Pulmonary artery endothelial cell (primary cell): ENCODE data around the gene ZNF763. TPM values are rescaled to one million over a fixed set of nuclear protein-coding genes. Genes with fewer than 3 reads are reported as not detected.
A peak's percentile ranks its signal among the peaks of the same experiment; 100 is the strongest.
"Not testable (repeated sequence)": the region's sequence is repeated elsewhere in the genome, so short reads cannot be mapped to it uniquely, and the experiment has no call there.

ENCODE experiments used
- DNase-seq: peaks from one replicate; pipeline ENCODE4 v3.0.0-alpha.2; 2011; ENCODE audit warnings: low read depth, low spot score
- total RNA-seq: library from RNA; depleted of rRNA; stranded (reverse); fragments of >200 nt; gene quantifications from 2 replicates; pipeline ENCODE4 v1.2.3, GENCODE V29; 2014

ZNF763 gene
- 0.40 and 1.9 TPM in 2 replicates for total RNA-seq

DNA sequence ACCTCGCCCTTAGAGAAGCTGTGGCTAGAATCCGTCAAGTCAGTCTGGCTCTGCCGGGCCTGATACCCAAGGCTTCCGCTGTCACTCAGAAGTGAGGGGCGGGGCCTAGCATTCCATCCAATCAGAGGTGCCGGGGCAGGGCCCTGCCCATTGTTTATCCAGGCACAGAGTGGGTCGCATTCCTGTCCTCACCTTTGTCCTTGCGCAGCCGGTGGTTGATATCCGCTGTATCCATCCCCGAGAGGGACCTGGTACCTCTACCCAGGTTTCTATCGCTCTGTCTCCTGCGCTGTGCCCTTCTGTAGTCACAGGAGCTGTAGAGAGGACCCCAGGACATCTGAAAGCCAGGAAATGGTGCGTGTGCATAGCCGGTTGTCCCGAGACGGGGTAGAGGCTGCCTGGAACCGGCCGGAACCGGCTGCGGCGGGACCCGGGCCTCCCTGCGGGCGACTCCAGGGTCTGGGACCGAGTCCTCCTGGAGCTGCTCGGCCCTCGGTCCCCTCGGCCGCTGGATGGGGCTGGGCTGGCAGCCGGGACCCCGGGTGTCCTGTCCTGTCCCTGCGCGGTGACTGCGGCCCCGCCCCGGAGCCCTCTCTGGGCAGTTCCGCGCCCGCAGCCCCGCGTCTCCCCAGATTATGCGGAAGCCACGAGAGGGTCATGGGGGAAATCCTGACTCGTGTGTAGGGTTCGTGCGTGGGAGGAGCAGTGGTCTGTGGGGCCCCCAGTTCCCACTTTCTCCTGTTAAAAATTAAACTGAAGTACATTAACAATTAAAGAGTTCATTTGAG, at the start of gene ZNF763:
Gene ZNF763 (plus strand): TSS at position 183 of the 788 bp plus-strand sequence. CDS start 169 bp downstream, at position 352.
- DNase-seq, result peak; percentile 36

DNA sequence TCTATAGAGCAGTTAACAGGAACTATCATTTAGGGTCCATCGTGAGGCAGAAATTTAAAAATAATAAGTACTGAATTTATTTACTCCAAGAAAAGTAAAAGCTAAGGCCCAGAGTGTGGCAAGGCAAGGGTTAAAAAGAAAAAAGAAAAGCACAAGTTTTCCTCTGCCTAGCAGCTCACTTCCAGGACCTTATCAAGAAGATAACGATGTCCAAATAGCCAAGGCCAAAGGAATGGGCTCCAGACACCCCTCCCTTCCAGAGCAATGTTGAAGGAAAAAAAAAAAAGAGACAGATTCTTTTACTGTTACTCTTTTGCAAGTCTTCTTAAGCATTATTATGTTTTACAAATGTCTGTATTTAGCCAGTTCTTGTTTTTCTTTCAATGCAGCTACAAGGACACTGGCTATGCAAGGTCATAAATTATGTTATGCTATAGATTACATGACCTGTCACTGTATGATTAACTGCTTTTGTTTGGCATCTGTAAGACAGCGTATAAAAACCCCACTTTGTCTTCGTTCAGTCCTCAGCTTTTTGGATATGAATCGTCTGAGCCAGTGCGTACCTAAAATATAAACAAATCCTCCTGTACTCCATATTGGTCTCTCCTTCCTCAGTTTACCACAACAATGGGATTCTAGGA, 42.9 kb upstream of the ZNF763 start:
- no peak for DNase-seq

DNA sequence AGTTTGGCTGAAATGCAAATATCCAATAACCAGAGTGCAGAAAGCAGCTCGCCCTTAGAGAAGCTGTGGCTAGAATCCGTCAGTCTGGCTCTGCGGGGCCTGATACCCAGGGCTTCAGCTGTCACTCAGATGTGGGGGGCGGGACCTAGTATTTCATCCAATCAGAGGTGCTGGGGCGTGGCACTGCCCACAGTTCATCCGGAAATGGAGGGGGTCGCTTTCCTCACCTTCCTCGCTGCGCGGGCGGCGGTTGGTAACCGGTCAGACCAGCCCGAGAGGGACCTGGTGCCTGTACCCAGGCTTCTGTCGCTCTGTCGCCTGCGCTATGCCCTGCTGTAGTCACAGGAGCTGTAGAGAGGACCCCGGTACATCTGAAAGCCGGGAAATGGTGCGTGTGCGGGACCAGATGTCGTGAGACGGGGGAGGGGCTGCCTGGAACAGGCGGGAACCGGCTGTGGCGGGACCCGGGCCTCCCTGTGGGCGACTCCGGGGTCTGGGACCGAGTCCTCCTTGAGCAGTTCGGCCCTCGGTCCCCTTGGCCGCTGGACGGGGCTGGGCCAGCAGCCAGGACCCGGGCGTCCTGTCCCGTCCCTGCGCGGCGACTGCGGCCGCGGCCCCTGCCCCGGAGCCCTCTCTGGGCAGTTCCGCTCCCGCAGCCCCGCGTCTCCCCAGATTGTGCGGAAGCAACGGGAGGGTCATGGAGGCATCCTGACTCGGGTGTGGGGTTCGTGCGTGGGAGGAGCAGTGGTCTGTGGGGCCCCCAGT, 39.8 kb upstream of the ZNF763 start, which contains the start of gene ZNF700:
Gene ZNF700 (plus strand): TSS at position 222 of the 765 bp plus-strand sequence. CDS start 104 bp downstream, at position 326.
- peak; percentile 57 for DNase-seq

DNA sequence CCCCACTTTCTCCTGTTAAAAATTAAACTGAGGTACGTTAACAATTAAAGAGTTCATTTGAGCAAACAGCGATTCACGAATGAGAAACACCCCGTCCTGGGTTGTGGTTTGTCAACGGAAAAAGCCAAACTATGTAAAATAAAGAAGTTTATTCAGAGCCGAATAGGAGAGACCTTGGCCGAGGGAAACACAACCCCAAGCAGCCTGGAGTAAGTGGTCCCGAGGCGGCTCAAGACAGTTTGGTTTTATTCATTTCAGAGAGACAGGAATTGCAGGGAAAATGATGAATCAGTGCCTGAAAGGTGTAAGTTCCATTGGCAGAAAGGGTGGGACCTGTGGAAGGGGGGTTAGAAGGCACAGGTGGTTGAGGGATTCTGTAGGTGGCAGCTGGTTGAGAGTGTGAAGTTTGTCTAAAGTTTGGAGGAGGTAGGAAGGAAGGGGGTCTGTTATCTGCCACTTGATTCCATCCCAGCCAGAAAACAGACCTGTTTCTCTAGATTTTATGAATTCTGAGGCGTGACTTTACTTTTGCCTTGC, 39.1 kb upstream of the ZNF763 start:
- not testable (repeated sequence) for DNase-seq

DNA sequence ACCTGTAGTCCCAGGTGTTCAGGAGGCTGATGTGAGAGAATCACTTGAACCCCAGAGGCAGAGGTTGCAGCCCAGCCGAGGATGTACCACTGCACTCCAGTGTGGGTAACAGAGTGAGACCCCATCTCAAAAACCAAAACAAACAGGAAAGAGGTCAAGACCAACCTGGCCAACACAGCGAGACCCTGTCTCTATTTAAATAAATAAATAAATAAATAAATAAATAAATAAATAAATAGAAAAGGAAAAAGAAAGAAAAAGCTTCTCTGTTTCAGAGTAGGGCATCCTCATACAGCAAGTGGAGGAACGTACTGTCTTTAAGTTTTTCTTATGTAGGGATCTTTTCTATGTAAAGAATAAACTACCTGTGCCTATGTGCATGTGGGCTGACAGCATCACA, 37.6 kb upstream of the ZNF763 start:
- no peak for DNase-seq

DNA sequence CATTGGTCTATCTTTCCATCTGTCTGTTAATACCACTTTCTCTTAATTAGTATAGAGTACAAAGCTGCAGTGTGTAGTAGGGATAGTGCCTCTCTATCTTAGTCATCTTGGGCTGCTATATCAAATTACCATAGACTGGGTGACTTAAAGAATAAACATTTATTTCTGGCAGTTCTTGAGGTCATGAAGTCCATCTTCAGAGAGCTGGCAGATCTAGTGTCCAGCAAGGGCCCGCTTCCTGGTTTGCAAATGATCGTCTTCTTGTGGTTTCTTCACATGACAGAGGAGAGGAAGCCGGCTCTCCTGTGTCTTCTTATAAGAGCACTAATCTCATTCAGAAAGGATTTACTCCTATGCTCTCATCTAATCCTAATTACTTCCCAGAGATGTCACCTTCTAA, 33.8 kb upstream of the ZNF763 start:
- DNase-seq, result no peak

DNA sequence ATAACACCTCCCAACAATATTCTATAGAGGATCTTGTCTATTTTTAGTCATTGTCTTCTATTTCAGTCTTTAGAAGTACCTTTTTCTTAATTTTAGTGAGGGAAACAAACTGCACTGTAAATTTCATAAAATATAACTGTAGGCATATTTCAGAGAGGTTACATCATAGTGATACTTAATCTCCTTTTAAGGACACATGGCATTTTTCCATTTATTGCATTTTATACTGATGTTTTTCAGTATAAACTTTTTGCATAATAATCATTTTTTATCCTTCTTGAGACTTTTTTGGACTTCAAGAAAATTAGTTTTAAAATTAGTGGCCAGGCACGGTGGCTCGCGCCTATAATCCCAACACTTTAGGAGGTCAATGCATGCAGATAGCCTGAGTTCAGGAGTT, 33.3 kb upstream of the ZNF763 start:
- no peak for DNase-seq

DNA sequence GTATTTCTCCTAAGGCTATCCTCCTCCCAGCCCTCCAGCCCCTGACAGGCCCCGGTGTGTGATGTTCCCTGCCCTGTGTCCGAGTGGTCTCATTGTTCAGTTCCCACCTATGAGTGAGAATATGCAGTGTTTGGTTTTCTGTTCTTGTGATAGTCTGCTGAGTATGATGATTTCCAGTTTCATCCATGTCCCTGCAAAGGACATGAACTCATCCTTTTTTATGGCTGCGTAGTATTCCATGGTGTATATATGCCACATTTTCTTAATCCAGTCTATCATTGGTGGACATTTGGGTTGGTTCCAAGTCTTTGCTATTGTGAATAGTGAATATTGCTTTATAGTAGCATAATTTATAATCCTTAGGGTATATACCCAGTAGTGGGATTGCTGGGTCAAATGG, 29.0 kb upstream of the ZNF763 start:
- not testable (repeated sequence) for DNase-seq

DNA sequence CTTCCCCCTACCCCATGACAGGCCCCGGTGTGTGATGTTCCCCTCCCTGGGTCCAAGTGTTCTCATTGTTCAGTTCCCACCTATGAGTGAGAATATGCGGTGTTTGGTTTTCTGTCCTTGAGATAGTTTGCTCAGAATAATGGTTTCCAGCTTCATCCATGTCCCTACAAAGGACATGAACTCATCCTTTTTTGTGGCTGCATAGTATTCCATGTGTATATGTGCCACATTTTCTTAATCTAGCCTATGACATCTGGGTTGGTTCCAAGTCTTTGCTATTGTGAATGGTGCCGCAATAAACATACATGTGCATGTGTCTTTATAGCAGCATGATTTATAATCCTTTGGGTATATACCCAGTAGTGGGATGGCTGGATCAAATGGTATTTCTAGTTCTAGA, 26.5 kb upstream of the ZNF763 start:
- DNase-seq, result not testable (repeated sequence)

DNA sequence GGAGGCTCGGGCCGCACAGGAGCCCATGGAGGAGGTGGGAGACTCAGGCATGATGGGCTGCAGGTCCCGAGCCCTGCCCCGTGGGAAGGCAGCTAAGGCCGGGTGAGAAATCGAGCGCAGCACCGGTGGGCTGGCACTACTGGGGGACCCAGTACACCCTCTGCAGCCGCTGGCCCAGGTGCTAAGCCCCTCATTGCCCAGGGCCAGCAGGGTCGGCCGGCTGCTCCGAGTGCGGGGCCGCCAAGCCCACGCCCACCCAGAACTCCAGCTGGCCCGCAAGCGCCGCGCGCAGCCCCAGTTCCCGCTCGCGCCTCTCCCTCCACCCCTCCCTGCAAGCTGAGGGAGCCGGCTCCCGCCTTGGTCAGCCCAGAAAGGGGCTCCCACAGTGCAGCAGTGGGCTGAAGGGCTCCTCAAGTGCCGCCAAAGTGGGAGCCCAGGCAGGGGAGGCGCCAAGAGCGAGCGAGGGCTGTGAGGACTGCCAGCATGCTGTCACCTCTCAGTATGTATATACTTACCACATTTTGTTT, 23.4 kb upstream of the ZNF763 start:
- not testable (repeated sequence) for DNase-seq

DNA sequence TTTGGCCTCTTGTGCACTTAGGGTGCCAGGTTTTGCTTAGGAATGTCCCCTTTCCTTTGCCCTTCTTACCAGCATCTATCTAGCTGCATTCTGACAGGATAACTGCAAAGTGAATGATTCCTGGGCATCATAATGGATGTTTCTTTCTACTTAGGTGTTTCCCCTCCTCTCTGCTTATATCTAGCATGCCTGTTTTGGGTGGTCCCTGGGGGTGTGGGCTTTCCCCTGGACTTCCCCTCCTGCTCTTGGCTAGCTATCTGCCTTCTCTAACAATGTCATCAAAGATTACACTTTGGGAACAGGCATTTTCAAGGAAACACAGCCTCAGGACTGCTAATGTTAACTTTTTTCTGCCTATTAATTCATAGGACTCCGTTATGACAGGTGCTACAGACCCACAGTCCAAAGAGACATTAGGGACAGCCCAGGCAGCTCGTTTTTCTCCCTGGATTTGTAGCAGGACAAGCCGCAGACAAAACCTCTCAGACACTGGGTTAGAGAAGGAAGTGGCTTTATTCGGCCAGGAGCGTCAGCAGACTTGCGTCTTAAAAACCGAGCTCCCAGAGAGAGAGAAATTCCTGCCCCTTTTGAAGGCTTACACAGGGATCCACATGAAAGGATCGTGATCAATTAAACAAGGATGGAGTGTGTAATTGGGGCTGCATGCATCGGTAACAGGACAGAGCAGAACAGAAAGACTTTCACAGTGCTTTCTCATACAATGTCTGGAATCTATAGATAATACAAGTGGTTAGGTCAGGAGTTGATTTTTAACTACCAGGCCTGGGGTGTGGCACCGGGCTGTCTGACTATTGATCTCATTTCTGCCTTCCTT, 22.6 kb upstream of the ZNF763 start:
- DNase-seq, result no peak

DNA sequence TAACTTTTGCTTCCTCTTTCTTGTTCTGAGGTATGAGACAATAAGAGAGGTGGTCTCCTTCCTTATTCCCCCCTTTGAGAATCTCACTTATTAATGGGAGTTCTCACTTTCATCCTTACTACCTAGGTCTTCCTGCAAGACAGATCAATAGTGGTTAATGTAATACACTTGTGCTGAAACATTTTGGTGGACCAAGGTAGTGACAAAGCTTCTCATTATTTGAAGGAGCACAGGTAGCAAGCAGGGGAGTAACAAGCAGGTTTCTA, 22.1 kb upstream of the ZNF763 start:
- no peak for DNase-seq

DNA sequence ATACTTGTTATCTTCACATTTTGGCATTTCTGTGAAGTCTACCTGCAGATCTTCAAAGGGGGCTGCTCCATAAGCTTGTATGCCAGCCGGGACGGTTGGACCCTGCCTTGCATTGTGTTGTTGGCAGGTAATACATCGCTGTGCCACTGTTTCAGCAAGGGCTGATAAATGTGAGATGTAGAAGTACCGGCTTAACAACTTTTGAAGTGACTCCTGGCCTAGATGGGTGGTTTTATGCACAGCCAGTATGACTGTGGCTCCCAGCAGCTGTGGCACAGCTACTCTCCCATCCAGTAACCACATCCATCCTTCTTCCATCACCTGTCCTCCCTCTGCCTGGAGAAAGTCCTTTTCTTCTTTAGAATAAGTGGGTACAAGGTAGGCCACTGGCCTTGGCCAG, 20.2 kb upstream of the ZNF763 start:
- DNase-seq, result no peak

DNA sequence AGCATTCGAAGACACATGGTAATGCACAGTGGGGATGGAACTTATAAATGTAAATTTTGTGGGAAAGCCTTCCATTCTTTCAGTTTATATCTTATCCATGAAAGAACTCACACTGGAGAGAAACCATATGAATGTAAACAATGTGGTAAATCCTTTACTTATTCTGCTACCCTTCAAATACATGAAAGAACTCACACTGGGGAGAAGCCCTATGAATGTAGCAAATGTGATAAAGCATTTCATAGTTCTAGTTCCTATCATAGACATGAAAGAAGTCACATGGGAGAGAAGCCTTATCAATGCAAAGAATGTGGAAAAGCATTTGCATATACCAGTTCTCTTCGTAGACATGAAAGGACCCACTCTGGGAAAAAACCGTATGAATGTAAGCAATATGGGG, 16.2 kb upstream of the ZNF763 start:
- no peak for DNase-seq

DNA sequence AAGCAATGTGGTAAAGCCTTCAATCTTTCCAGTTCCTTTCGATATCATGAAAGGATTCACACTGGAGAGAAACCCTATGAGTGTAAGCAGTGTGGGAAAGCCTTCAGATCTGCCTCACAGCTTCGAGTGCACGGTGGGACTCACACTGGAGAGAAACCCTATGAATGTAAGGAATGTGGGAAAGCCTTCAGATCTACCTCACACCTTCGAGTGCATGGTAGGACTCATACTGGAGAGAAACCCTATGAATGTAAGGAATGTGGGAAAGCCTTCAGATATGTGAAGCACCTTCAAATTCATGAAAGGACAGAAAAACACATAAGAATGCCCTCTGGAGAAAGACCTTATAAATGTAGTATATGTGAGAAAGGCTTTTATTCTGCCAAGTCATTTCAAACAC, 15.6 kb upstream of the ZNF763 start:
- DNase-seq, result no peak

DNA sequence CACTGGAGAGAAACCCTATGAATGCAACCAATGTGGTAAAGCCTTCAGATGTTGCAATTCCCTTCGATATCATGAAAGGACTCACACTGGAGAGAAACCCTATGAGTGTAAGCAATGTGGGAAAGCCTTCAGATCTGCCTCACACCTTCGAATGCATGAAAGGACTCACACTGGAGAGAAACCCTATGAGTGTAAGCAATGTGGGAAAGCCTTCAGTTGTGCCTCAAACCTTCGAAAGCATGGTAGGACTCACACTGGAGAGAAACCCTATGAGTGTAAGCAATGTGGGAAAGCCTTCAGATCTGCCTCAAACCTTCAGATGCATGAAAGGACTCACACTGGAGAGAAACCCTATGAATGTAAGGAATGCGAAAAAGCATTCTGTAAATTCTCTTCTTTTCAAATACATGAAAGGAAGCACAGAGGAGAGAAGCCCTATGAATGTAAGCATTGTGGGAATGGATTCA, 15.2 kb upstream of the ZNF763 start:
- not testable (repeated sequence) for DNase-seq

DNA sequence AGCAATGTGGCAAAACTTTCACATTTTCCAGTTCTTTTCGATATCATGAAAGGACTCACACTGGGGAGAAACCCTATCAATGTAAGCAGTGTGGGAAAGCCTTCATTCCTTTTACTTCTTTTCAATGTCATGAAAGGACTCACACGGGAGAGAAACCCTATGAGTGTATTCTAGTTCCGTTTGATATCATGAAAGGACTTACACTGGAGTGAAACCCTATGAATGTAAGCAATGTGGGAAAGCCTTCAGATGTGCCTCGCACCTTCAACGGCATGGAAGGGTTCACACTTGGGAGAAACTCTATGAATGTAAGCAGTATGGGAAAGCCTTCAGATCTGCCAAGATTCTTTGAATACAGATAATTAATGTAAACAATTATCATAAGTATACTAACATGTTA, 14.5 kb upstream of the ZNF763 start:
- DNase-seq, result no peak

DNA sequence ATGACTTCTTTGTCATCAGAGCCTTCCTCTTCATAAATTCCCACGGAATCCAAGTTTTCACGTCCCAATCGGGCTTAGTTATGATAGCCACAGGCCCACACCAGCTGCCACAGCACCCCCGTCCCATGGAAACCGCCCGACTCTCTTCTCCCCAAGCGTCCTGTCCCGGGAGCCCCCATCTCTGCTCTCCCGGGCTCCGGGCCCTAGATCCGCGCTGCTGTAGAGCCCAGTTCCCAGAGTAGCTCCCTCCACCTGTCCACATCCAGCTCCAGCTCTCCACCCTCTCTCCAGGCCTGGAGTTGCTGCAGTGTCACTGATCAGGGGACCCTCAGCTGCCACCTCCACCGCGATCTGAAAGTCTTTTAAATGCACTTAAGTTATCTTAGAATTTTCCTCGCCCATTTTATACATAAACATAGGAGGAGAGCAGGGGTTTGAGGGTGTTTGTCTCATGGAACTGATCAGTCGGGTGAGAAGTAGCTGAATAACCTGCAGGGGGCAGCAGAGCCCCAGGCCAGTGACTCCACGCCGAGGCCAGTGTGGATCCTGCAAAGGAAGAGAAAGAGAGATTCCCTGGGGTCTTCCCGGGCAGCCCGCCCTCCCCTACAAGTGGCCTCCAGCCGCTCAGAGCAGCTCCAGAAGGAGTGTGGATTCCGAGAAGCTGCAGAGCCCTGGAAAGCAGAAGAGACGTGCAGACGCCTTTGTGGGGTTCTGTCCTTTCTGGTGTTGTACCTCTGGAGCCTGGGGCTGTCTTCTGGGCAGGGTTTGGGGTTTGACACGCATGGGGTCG, 1.1 kb upstream of the ZNF763 start:
- DNase-seq, result peak; percentile 10

DNA sequence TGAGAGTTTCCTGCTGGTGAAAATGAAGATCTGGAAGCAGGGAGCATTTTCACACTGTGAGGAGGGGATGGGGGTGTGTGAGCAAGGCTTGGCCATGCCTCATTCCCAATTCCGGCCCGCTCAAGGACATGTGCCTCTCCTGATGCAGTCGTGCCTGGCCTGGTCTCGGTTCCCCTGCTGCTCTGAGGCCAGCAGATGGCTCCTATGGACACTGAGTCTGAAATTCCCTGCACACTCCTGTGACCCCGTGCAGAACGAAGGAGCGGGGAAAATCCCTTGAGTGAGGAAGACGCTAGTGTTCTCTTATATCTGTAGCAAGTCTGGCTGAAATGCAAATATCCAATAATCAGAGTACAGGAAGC, 363 bp upstream of the ZNF763 start:
- DNase-seq, result no peak

DNA sequence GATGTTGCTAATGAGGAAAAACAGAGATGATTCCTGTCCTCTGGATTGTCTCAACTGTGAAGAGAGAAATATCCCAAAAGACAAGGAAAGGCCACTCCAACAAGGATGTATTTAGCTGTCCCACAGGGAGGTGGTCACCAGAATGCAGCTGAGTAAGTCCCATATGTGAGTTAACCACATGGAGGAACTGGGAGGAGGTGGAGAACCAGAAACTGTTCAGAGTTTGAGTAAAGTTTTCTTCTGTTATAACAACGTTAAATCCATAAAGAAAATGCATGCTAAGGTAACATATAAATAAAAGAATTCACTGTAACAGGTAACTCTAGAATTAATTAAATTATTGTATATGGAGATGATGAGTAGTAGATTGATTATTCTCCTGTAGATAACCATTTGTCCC, 5.3 kb downstream of the ZNF763 start:
- no peak for DNase-seq
